Astrocyte (in vitro differentiated cells and primary cell): Measurements from ENCODE around the gene STARD13. TPM values are rescaled to one million over a fixed set of nuclear protein-coding genes. Genes with fewer than 3 reads are reported as not detected.

Experiments
- DNase-seq: peaks from one replicate; pipeline ENCODE4 v3.0.0-alpha.2; 2010; ENCODE audit warnings: low read depth
- FAIRE-seq: peaks from 2 replicates; lab custom pipeline; 2011; peaks lifted over from hg19 to GRCh38; lab: Jason Lieb, UNC
- H2AFZ ChIP-seq: 2 replicates; pipeline ENCODE4 v1.6.0; 2012; ENCODE audit warnings: low read depth, low read length, inconsistent platforms
- H3K27ac ChIP-seq: 2 replicates; pipeline ENCODE4 v1.5.1; 2011; ENCODE audit warnings: low read depth, low read length, inconsistent platforms
- H3K27me3 ChIP-seq: 2 replicates; pipeline ENCODE4 v1.6.0; 2011; ENCODE audit warnings: low read length, inconsistent platforms; ENCODE audit not compliant: insufficient read depth
- H3K36me3 ChIP-seq: 2 replicates; pipeline ENCODE4 v1.5.1; 2011; ENCODE audit warnings: low read length, inconsistent platforms; ENCODE audit not compliant: insufficient read depth
- H3K4me1 ChIP-seq: 2 replicates; pipeline ENCODE4 v1.5.1; 2011; ENCODE audit warnings: low read length, inconsistent platforms; ENCODE audit not compliant: insufficient read depth
- H3K4me2 ChIP-seq: 2 replicates; pipeline ENCODE4 v1.6.0; 2012; ENCODE audit warnings: low read length, inconsistent platforms
- H3K4me3 ChIP-seq: 2 replicates; pipeline ENCODE4 v1.5.1; 2011; ENCODE audit warnings: low read depth, mild to moderate bottlenecking, low read length, inconsistent platforms; ENCODE audit not compliant: insufficient read depth
- H3K79me2 ChIP-seq: 2 replicates; pipeline ENCODE4 v1.6.0; 2012; ENCODE audit warnings: mild to moderate bottlenecking, low read length, inconsistent platforms; ENCODE audit not compliant: insufficient read depth
- H3K9ac ChIP-seq: 2 replicates; pipeline ENCODE4 v1.6.0; 2012; ENCODE audit warnings: mild to moderate bottlenecking, low read length, inconsistent platforms
- H3K9me3 ChIP-seq: 2 replicates; pipeline ENCODE4 v1.5.1; 2012; ENCODE audit warnings: low read depth, mild to moderate bottlenecking, low read length, inconsistent platforms; ENCODE audit not compliant: insufficient read depth
- H4K20me1 ChIP-seq: 2 replicates; pipeline ENCODE4 v1.6.0; 2012; ENCODE audit warnings: low read length, inconsistent platforms; ENCODE audit not compliant: insufficient read depth
- H3K27ac Mint-ChIP-seq: one replicate; pipeline ENCODE4 v1.8.0; 2021; ENCODE audit warnings: mild to moderate bottlenecking, mixed read lengths; ENCODE audit not compliant: unreplicated experiment
- H3K27me3 Mint-ChIP-seq: one replicate; pipeline ENCODE4 v1.8.0; 2021; ENCODE audit warnings: low read depth, mixed read lengths; ENCODE audit not compliant: unreplicated experiment
- H3K36me3 Mint-ChIP-seq: one replicate; pipeline ENCODE4 v1.8.0; 2021; ENCODE audit warnings: low read depth, mixed read lengths; ENCODE audit not compliant: unreplicated experiment
- H3K4me1 Mint-ChIP-seq: one replicate; pipeline ENCODE4 v1.8.0; 2021; ENCODE audit warnings: low read depth, mixed read lengths; ENCODE audit not compliant: unreplicated experiment
- H3K4me3 Mint-ChIP-seq: one replicate; pipeline ENCODE4 v1.8.0; 2021; ENCODE audit warnings: mild to moderate bottlenecking, moderate library complexity, mixed read lengths; ENCODE audit not compliant: unreplicated experiment
- H3K9me3 Mint-ChIP-seq: one replicate; pipeline ENCODE4 v1.8.0; 2021; ENCODE audit warnings: mild to moderate bottlenecking, mixed read lengths; ENCODE audit not compliant: unreplicated experiment
- EZH2 ChIP-seq: IDR thresholded peaks from 2 replicates; pipeline ENCODE4 v1.6.1; 2012; ENCODE audit warnings: mild to moderate bottlenecking, low read length, inconsistent platforms; ENCODE audit not compliant: insufficient read depth
- total RNA-seq: library from RNA; stranded (reverse); gene quantifications from 2 replicates; pipeline ENCODE4 v1.2.1, GENCODE V29; 2021
- TF ChIP-seq, protein P1 (sequence below): IDR thresholded peaks from 2 replicates; pipeline ENCODE4 v1.5.1; 2011; ENCODE audit warnings: low read depth, mild to moderate bottlenecking, inconsistent platforms, low read length, moderate library complexity; ENCODE audit not compliant: insufficient read depth

Gene STARD13
- total RNA-seq, 1 donor from 2014 or later = 30.1 TPM

DNA sequence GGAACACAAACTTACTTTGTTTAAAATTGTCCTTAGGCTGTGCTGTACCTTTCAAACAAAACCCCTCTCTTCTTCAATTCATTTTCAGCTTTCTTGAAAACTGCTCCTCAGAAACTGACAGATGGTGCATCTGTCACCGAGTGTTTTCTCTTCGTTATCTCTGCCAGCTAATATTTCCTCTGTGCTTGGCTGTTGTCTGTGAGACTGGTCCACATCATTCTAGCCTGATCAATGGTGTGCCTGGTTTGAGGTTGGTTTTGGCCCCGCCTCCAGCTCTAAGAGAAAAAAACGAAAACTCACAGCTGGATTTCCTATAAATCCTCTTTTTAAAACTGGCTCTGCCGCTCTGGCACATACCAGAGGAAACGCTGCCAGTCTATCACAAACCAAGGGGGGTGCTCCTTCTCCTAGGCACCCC, 79.7 kb downstream of the STARD13 start:
- Histone ChIP-seq H3K4me2 (peak overlapping the region; percentile 68), H4K20me1 (peaks cover 11% of the 10 kb centered on the region), H3K27me3 (no peaks in the 10 kb centered on the region), H3K4me3 (no peak overlapping the region), H3K36me3 (no peaks in the 10 kb centered on the region), H2AFZ (no peak overlapping the region), H3K9ac (peak overlapping the region; percentile 74), H3K9me3 (no peaks in the 10 kb centered on the region), H3K4me1 (peaks cover 40% of the 10 kb centered on the region), H3K27ac (peak overlapping the region; percentile 46), H3K79me2 (peaks cover 99% of the 10 kb centered on the region)
- DNase-seq (no peak), FAIRE-seq (no peak)
- Mint-ChIP-seq H3K4me1 (peaks cover 36% of the 10 kb centered on the region), H3K9me3 (peaks cover 3% of the 10 kb centered on the region), H3K27ac (peak overlapping the region; percentile 11), H3K4me3 (no peak overlapping the region), H3K36me3 (peaks cover 5% of the 10 kb centered on the region), H3K27me3 (no peaks in the 10 kb centered on the region)
- TF ChIP-seq, protein P1, sequence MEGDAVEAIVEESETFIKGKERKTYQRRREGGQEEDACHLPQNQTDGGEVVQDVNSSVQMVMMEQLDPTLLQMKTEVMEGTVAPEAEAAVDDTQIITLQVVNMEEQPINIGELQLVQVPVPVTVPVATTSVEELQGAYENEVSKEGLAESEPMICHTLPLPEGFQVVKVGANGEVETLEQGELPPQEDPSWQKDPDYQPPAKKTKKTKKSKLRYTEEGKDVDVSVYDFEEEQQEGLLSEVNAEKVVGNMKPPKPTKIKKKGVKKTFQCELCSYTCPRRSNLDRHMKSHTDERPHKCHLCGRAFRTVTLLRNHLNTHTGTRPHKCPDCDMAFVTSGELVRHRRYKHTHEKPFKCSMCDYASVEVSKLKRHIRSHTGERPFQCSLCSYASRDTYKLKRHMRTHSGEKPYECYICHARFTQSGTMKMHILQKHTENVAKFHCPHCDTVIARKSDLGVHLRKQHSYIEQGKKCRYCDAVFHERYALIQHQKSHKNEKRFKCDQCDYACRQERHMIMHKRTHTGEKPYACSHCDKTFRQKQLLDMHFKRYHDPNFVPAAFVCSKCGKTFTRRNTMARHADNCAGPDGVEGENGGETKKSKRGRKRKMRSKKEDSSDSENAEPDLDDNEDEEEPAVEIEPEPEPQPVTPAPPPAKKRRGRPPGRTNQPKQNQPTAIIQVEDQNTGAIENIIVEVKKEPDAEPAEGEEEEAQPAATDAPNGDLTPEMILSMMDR = no peak
- TF ChIP-seq EZH2 = no peak

DNA sequence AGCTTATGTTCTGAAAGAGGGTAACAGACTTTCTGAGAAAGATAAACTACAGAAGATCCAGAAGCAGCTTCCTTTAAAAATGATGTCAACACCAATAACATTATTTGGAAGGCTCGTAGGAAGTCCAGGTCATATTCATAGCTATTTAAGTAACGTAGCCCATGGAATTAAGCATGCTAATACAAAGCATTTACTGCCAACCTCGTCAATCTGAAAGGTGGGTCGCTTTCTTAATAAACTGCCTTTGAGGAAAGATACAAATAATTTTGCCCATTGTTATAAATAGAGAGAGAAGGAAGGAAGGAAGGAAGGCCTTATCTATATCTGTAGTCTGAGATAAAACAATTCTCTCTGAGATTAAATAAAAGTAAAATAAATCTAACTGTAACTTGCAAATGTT, 80.3 kb downstream of the STARD13 start:
- peaks cover 7% of the 10 kb centered on the region for H3K36me3 Mint-ChIP-seq
- Histone ChIP-seq H3K4me2 (peak overlapping the region; percentile 68), H3K9ac (peak overlapping the region; percentile 74), H3K4me1 (peaks cover 40% of the 10 kb centered on the region), H3K36me3 (no peaks in the 10 kb centered on the region), H3K79me2 (peaks cover 97% of the 10 kb centered on the region), H3K9me3 (no peaks in the 10 kb centered on the region), H3K4me3 (peak overlapping the region; percentile 44), H4K20me1 (peaks cover 11% of the 10 kb centered on the region), H3K27me3 (no peaks in the 10 kb centered on the region), H2AFZ (no peak overlapping the region), H3K27ac (peak overlapping the region; percentile 46)
- H3K4me3 Mint-ChIP-seq = no peak overlapping the region
- DNase-seq = no peak
- no peak overlapping the region for H3K27ac Mint-ChIP-seq
- peaks cover 36% of the 10 kb centered on the region for H3K4me1 Mint-ChIP-seq
- FAIRE-seq = no peak
- TF ChIP-seq EZH2 = no peak
- TF ChIP-seq, protein P1 = no peak
- no peaks in the 10 kb centered on the region for H3K27me3 Mint-ChIP-seq
- peaks cover 3% of the 10 kb centered on the region for H3K9me3 Mint-ChIP-seq

DNA sequence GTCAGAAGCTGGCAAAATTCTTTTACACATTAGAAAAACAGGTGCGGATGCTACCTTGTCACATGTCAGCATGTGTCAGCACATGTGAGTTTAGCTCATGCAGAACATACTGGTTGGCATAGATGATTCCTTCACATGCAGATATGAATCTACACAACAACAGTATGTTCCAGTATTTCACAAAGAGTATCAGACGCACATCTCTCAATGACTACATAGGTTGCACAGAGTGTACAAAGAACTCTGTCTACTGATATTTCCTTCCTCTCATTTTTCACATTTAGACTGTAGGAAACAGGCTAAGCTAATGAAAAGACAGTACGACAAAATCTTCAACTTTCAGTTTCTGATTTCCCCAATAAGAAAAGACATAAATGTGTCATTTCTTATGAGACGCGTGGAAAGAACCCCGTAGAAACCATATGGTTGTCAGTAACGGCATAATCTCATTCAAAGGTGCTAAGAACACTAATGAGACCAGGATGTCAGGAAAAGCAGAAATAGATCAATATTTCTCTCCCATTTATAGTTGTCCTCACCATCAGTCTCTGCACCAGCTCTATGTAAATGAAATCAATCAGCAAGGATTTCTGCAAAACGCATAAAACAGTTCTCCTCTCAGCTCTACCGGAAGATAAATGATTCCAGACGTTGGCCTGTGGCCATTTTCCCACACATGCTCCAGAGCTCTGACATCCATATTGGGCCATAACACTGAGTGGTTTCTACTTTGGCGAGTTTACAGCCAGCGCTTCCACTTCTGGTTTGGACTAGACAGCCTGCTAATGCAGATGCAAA, 81.2 kb downstream of the STARD13 start:
- H3K36me3 Mint-ChIP-seq = peaks cover 6% of the 10 kb centered on the region
- H3K4me1 ChIP-seq = peaks cover 40% of the 10 kb centered on the region

More for the DNA sequence above, 81.2 kb downstream of the STARD13 start:
- no peak for TF ChIP-seq EZH2
- TF ChIP-seq, protein P1 = no peak
- Histone ChIP-seq H3K27me3 (no peaks in the 10 kb centered on the region), H3K36me3 (no peaks in the 10 kb centered on the region), H4K20me1 (peaks cover 11% of the 10 kb centered on the region), H3K79me2 (peaks cover 97% of the 10 kb centered on the region), H3K9me3 (no peaks in the 10 kb centered on the region), H3K9ac (peak overlapping the region; percentile 74), H3K27ac (peak overlapping the region; percentile 46), H2AFZ (no peak overlapping the region), H3K4me3 (peak overlapping the region; percentile 44), H3K4me2 (peak overlapping the region; percentile 68)
- H3K27ac Mint-ChIP-seq = no peak overlapping the region
- peak; percentile 87 for DNase-seq
- peaks cover 38% of the 10 kb centered on the region for H3K4me1 Mint-ChIP-seq
- FAIRE-seq = peak; percentile 56
- no peaks in the 10 kb centered on the region for H3K27me3 Mint-ChIP-seq
- no peak overlapping the region for H3K4me3 Mint-ChIP-seq
- peaks cover 3% of the 10 kb centered on the region for H3K9me3 Mint-ChIP-seq
